ENCODE measurements around the gene FIG4.

DNA sequence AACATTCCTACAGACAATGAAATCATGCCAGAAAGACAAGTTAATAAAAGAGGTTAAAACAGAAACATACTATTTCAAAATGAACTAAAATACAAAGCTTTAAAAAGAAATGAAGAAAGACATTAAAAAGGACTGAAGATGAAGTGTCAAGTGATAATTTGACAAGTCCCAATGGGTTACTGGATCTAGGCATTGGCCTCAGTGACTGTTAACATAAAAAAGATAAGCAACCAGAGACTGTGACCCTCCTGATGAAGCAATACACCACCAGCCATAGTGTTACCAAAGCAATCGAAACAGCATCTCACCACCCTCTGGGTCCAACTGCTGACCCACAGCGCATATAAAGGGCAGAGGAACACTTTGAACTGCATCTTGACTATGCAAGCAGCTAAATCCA, 130.3 kb downstream of the FIG4 start:
- TF ChIP-seq CTCF (IDR thresholded peaks at IDR 0.05) (no peak), GABPB1 (CRISPR knock-in tag; IDR thresholded peaks at IDR 0.05) (no peak), EMX1 (CRISPR knock-in tag; IDR thresholded peaks at IDR 0.05) (no peak), ZNF281 (CRISPR knock-in tag; IDR thresholded peaks at IDR 0.05) (no peak), MYBL2 (CRISPR knock-in tag; IDR thresholded peaks at IDR 0.05) (no peak), CBFB (CRISPR knock-in tag; IDR thresholded peaks at IDR 0.05; ENCODE audit: low read depth) (no peak), ATF1 (CRISPR knock-in tag; IDR thresholded peaks at IDR 0.05) (no peak), PREB (CRISPR knock-in tag; IDR thresholded peaks at IDR 0.05; ENCODE audit: borderline replicate concordance) (no peak), FOXP1 (CRISPR knock-in tag; IDR thresholded peaks at IDR 0.05; ENCODE audit: borderline replicate concordance) (no peak)
- TF ChIP-seq, protein P1, sequence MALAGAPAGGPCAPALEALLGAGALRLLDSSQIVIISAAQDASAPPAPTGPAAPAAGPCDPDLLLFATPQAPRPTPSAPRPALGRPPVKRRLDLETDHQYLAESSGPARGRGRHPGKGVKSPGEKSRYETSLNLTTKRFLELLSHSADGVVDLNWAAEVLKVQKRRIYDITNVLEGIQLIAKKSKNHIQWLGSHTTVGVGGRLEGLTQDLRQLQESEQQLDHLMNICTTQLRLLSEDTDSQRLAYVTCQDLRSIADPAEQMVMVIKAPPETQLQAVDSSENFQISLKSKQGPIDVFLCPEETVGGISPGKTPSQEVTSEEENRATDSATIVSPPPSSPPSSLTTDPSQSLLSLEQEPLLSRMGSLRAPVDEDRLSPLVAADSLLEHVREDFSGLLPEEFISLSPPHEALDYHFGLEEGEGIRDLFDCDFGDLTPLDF (CRISPR knock-in tag; IDR thresholded peaks at IDR 0.05): no peak
- TF ChIP-seq, protein P2, sequence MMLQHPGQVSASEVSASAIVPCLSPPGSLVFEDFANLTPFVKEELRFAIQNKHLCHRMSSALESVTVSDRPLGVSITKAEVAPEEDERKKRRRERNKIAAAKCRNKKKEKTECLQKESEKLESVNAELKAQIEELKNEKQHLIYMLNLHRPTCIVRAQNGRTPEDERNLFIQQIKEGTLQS (CRISPR knock-in tag; conservative IDR thresholded peaks at IDR 0.05): no peak
- TF ChIP-seq, protein P3, sequence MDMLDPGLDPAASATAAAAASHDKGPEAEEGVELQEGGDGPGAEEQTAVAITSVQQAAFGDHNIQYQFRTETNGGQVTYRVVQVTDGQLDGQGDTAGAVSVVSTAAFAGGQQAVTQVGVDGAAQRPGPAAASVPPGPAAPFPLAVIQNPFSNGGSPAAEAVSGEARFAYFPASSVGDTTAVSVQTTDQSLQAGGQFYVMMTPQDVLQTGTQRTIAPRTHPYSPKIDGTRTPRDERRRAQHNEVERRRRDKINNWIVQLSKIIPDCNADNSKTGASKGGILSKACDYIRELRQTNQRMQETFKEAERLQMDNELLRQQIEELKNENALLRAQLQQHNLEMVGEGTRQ (CRISPR knock-in tag; IDR thresholded peaks at IDR 0.05): no peak
- TF ChIP-seq, protein P4, sequence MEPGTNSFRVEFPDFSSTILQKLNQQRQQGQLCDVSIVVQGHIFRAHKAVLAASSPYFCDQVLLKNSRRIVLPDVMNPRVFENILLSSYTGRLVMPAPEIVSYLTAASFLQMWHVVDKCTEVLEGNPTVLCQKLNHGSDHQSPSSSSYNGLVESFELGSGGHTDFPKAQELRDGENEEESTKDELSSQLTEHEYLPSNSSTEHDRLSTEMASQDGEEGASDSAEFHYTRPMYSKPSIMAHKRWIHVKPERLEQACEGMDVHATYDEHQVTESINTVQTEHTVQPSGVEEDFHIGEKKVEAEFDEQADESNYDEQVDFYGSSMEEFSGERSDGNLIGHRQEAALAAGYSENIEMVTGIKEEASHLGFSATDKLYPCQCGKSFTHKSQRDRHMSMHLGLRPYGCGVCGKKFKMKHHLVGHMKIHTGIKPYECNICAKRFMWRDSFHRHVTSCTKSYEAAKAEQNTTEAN (CRISPR knock-in tag; IDR thresholded peaks at IDR 0.05): no peak

Data from WTC11 (cell line).